Skeletal muscle satellite cell (primary cell): Measurements from ENCODE around the gene G6PC3.

ENCODE experiments used
- H3K27me3 ChIP-seq: 2 replicates; pipeline ENCODE4 v1.7.0; 2013; ENCODE audit warnings: low read length; ENCODE audit not compliant: control insufficient read depth, insufficient read depth
- H3K36me3 ChIP-seq: 2 replicates; pipeline ENCODE4 v1.7.0; 2013; ENCODE audit warnings: mild to moderate bottlenecking, control low read depth, low read length; ENCODE audit not compliant: insufficient read depth
- H3K4me1 ChIP-seq: 2 replicates; pipeline ENCODE4 v1.7.0; 2013; ENCODE audit warnings: low read length; ENCODE audit not compliant: control insufficient read depth, insufficient read depth
- H3K4me2 ChIP-seq: 2 replicates; pipeline ENCODE4 v1.7.0; 2013; ENCODE audit warnings: mild to moderate bottlenecking, low read length
- H3K4me3 ChIP-seq: 2 replicates; pipeline ENCODE4 v1.7.0; 2013; ENCODE audit warnings: low read length
- H3K9ac ChIP-seq: 2 replicates; pipeline ENCODE4 v1.7.0; 2013; ENCODE audit warnings: mild to moderate bottlenecking, low read depth, low read length, moderate library complexity
- H3K9me3 ChIP-seq: replicated peaks from 2 replicates; pipeline ENCODE4 v1.7.0; 2013; ENCODE audit warnings: mild to moderate bottlenecking, control low read depth, low read length

G6PC3 gene

DNA sequence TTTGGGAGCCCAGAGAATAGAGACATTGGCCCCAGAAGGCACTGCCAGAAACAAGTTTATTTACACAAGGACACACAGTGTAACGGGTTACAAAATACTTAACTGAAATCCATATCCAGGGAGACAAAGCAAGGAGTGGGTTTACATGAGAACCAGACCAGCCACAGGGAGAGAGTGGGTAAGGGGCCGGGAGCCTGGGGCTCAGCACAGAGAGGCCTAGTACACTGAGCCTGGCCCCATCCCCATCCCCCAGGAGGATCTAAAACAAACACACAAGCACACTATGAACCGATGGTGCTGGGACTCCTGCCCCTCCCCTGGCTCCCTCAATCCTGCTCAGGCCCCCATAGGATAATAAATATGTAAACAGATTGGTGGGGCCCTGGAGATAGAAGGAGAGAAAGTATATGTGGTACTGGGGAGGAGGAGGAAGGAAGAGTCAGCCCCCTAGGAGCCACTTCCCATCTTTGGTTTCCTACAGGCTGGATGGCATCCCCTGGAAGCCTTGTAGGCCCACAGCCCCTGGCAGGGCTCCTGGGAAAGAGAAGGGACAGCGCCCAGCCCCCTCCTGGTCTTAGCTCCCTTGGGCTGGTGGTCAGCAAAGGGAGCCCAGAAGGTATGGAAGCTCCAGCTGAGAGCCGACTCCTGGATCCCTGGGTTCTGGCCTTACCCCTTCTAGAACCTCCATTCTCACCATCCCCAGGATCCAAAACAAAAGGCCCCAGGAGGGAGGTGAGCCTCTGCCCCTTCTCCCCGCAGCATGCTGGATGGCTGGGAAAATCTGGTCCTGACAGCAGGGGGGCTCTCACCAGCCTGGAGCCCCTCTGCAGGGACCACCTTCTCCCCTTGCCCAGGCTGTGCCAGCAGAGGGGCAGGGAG lies 6.4 kb downstream of the G6PC3 start:
- Histone ChIP-seq H3K9me3 (no peaks in the 10 kb centered on the region), H3K4me1 (peaks cover 8% of the 10 kb centered on the region), H3K36me3 (peaks cover 47% of the 10 kb centered on the region), H3K4me2 (no peak overlapping the region), H3K27me3 (no peaks in the 10 kb centered on the region), H3K4me3 (no peak overlapping the region), H3K9ac (no peak overlapping the region)

- Histone ChIP-seq H3K4me2 (no peak overlapping the region), H3K9ac (no peak overlapping the region), H3K27me3 (no peaks in the 10 kb centered on the region), H3K4me3 (no peak overlapping the region), H3K9me3 (no peaks in the 10 kb centered on the region), H3K4me1 (peaks cover 11% of the 10 kb centered on the region), H3K36me3 (peaks cover 53% of the 10 kb centered on the region)
Observed at GRCh38 chr17:44077595-44077909, 7.0 kb downstream of the G6PC3 start.

DNA sequence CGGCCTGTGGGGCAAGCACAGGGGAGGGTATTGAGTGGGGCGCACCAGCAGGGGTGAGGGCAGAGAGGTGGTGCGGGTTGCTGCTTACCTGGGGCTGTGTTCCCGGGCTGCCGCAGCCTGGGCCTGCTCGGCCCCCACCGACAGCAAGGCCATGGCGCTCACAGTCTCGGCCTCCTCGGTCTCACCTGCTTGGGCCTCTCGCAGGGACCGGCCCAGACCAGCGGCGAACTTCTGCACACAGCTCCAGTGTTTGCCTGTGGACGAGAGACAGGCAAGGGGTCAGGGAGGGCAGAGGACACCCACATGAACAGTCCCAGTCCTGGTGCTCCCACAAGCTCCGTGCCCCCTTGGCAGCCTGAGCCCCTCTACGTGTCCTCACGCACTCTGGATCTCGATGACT lies 7.9 kb downstream of the G6PC3 start:
- no peak overlapping the region for H3K4me2 ChIP-seq
- H3K9ac ChIP-seq = no peak overlapping the region
- H3K4me1 ChIP-seq = peaks cover 12% of the 10 kb centered on the region
- H3K4me3 ChIP-seq = no peak overlapping the region
- peaks cover 59% of the 10 kb centered on the region for H3K36me3 ChIP-seq
- H3K27me3 ChIP-seq = no peaks in the 10 kb centered on the region
- no peaks in the 10 kb centered on the region for H3K9me3 ChIP-seq

GRCh38 chr17:44079877-44080821 lies 9.6 kb downstream of the G6PC3 start:
- no peak overlapping the region for H3K9ac ChIP-seq
- no peaks in the 10 kb centered on the region for H3K9me3 ChIP-seq
- H3K4me1 ChIP-seq = peaks cover 12% of the 10 kb centered on the region
- no peak overlapping the region for H3K4me3 ChIP-seq
- peaks cover 52% of the 10 kb centered on the region for H3K36me3 ChIP-seq
- H3K27me3 ChIP-seq = no peaks in the 10 kb centered on the region
- no peak overlapping the region for H3K4me2 ChIP-seq

GRCh38 chr17:44081681-44082080 lies 11.1 kb downstream of the G6PC3 start:
- Histone ChIP-seq H3K9me3 (no peaks in the 10 kb centered on the region), H3K4me2 (no peak overlapping the region), H3K9ac (no peak overlapping the region), H3K4me1 (peaks cover 21% of the 10 kb centered on the region), H3K36me3 (peaks cover 36% of the 10 kb centered on the region), H3K27me3 (no peaks in the 10 kb centered on the region), H3K4me3 (no peak overlapping the region)

DNA sequence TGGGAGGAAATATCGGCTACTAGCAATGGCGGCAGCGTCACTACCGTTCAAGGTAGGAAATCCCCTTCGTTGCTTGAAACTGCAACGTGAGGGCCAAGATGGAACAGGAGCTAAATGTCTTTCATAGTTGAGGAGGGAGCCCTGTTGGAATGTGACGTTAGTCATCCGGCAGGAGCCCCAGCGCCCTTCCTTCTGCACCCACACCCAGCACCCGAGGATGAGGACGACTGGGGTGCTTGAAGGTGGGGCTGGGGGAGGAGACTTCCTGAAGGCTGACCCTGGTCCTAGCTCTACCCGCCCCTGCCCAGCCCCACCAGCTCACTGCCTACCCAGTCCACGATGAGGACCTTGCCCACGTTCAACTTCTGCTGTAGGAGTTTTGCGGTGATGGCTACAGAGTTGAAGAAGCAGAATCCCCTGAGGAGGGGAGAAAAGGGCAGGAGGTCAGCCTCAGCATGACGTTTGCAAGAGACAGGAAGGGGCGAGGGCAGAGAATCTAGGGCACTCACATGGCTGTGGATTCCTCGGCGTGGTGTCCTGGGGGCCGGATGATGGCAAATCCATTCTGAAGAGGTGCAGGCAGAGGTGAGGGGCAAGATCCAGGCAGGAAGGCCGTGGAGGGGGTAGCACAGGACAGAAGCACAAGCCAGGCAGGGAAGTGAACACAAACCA lies 11.9 kb downstream of the G6PC3 start:
- no peak overlapping the region for H3K4me2 ChIP-seq
- no peak overlapping the region for H3K4me3 ChIP-seq
- H3K9ac ChIP-seq = no peak overlapping the region
- H3K27me3 ChIP-seq = no peaks in the 10 kb centered on the region
- H3K9me3 ChIP-seq = no peaks in the 10 kb centered on the region
- H3K4me1 ChIP-seq = peaks cover 26% of the 10 kb centered on the region
- peaks cover 29% of the 10 kb centered on the region for H3K36me3 ChIP-seq

DNA sequence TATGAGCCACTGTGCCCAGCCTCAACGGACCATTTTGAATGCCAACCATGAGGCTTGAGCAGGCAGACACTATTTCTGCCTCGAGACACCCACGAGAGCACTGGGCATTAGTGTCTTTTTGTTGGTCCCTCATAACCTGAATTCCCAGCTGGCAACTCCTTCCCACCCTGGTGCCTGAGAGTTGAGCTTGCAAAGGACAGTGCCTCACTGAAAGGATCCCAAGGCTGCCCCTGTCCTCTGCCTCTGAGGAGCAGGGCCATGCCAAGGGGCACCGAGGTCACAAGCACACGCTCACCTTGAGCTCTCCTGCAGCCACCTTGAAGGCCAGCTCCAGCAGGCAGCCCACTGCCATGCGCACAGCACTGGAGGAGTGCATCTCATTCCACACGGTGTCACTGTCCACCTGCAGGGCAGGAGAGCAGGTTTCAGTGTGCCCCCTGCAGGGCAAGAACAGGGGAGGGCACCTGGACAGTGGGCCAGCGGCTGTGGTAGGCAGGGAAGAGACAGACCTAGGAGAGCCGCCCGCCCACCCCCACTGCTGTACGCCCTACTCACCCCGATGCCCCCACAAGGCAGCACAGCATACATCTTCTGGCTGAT lies 12.8 kb downstream of the G6PC3 start:
- no peaks in the 10 kb centered on the region for H3K9me3 ChIP-seq
- H3K27me3 ChIP-seq = no peaks in the 10 kb centered on the region
- peaks cover 29% of the 10 kb centered on the region for H3K4me1 ChIP-seq
- no peak overlapping the region for H3K4me2 ChIP-seq
- no peak overlapping the region for H3K4me3 ChIP-seq
- no peak overlapping the region for H3K9ac ChIP-seq
- H3K36me3 ChIP-seq = peaks cover 26% of the 10 kb centered on the region

GRCh38 chr17:44084131-44084538 lies 13.6 kb downstream of the G6PC3 start:
- peaks cover 29% of the 10 kb centered on the region for H3K4me1 ChIP-seq
- no peaks in the 10 kb centered on the region for H3K9me3 ChIP-seq
- no peaks in the 10 kb centered on the region for H3K27me3 ChIP-seq
- H3K36me3 ChIP-seq = peaks cover 19% of the 10 kb centered on the region
- no peak overlapping the region for H3K4me2 ChIP-seq
- no peak overlapping the region for H3K9ac ChIP-seq
- H3K4me3 ChIP-seq = no peak overlapping the region

GRCh38 chr17:44084921-44085320 lies 14.4 kb downstream of the G6PC3 start:
- Histone ChIP-seq H3K36me3 (peaks cover 19% of the 10 kb centered on the region), H3K9me3 (no peaks in the 10 kb centered on the region), H3K4me2 (no peak overlapping the region), H3K4me3 (no peak overlapping the region), H3K4me1 (peaks cover 29% of the 10 kb centered on the region), H3K27me3 (no peaks in the 10 kb centered on the region), H3K9ac (no peak overlapping the region)

- peaks cover 29% of the 10 kb centered on the region for H3K4me1 ChIP-seq
- peaks cover 19% of the 10 kb centered on the region for H3K36me3 ChIP-seq
- H3K9ac ChIP-seq = peak overlapping the region; percentile 47
- H3K4me3 ChIP-seq = no peak overlapping the region
- H3K9me3 ChIP-seq = no peaks in the 10 kb centered on the region
- no peaks in the 10 kb centered on the region for H3K27me3 ChIP-seq
- peak overlapping the region; percentile 66 for H3K4me2 ChIP-seq
Observed at GRCh38 chr17:44085908-44086307, 15.4 kb downstream of the G6PC3 start.
